Ishikawa (cell line): ENCODE data around the gene RAB5A.

Experiments used
- YY1 ChIP-seq: IDR thresholded peaks from 2 replicates; pipeline ENCODE4 v1.6.1; 2012; ENCODE audit warnings: low read depth
- TF ChIP-seq, protein P1 (sequence below): IDR thresholded peaks from 2 replicates; pipeline ENCODE4 v1.6.1; 2012

DNA sequence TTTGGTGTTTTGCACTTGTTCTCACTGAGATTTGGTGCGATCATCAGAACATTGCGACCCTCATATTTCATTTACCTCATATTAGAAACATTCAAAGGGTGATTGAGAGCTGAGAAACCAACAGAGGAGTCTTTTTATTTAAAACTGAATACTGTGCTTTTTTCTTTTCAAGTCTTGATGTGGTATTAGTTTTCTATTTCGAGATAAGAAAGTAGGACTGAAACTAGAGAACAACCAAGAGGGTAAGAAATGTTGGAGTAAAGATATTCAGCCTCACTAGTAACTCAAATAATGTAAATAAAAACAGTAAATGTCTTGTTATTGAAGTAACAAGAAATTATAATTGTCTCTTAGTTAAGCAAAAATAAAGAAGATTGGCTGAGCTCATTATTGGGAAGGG, 39.4 kb upstream of the RAB5A start:
- TF ChIP-seq, protein P1, sequence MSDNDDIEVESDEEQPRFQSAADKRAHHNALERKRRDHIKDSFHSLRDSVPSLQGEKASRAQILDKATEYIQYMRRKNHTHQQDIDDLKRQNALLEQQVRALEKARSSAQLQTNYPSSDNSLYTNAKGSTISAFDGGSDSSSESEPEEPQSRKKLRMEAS = no peak
- TF ChIP-seq YY1 = no peak
